ENCODE measurements around the gene ODAD4. TPM values are rescaled to one million over a fixed set of nuclear protein-coding genes. Genes with fewer than 3 reads are reported as not detected.

The ODAD4 gene
- total RNA-seq, 1 donor from 2014 or later = 0.70 TPM

GRCh38 chr17:41976142-41976768 lies 45.8 kb downstream of the ODAD4 start:
- DNase-seq (ENCODE audit: low spot score) = peak; percentile 68
- Mint-ChIP-seq H3K4me3 (ENCODE audit: unreplicated experiment) (no peak overlapping the region), H3K27me3 (ENCODE audit: low read depth) (no peaks in the 10 kb centered on the region), H3K9me3 (ENCODE audit: low read depth) (no peaks in the 10 kb centered on the region), H3K36me3 (ENCODE audit: low read depth) (peaks cover 26% of the 10 kb centered on the region), H3K27ac (ENCODE audit: unreplicated experiment) (peak overlapping the region; percentile 29), H3K4me1 (ENCODE audit: low read depth) (peaks cover 6% of the 10 kb centered on the region)
- no peak for TF ChIP-seq CTCF (IDR thresholded peaks at IDR 0.05)

GRCh38 chr17:41977991-41978390 lies 47.6 kb downstream of the ODAD4 start:
- peak; percentile 25 for DNase-seq (ENCODE audit: low spot score)
- Mint-ChIP-seq H3K4me3 (ENCODE audit: unreplicated experiment) (no peak overlapping the region), H3K36me3 (ENCODE audit: low read depth) (peaks cover 29% of the 10 kb centered on the region), H3K27ac (ENCODE audit: unreplicated experiment) (peak overlapping the region; percentile 54), H3K4me1 (ENCODE audit: low read depth) (no peaks in the 10 kb centered on the region), H3K9me3 (ENCODE audit: low read depth) (no peaks in the 10 kb centered on the region), H3K27me3 (ENCODE audit: low read depth) (no peaks in the 10 kb centered on the region)
- TF ChIP-seq CTCF (IDR thresholded peaks at IDR 0.05) = no peak

GRCh38 chr17:41982026-41982760 lies 51.8 kb downstream of the ODAD4 start:
- Mint-ChIP-seq H3K27me3 (ENCODE audit: low read depth) (no peaks in the 10 kb centered on the region), H3K4me1 (ENCODE audit: low read depth) (no peaks in the 10 kb centered on the region), H3K9me3 (ENCODE audit: low read depth) (no peaks in the 10 kb centered on the region), H3K27ac (ENCODE audit: unreplicated experiment) (no peak overlapping the region), H3K36me3 (ENCODE audit: low read depth) (peaks cover 32% of the 10 kb centered on the region), H3K4me3 (ENCODE audit: unreplicated experiment) (no peak overlapping the region)
- no peak for TF ChIP-seq CTCF (IDR thresholded peaks at IDR 0.05)
- no peak for DNase-seq (ENCODE audit: low spot score)

GRCh38 chr17:41984454-41984853 lies 54.0 kb downstream of the ODAD4 start:
- no peak for TF ChIP-seq CTCF (IDR thresholded peaks at IDR 0.05)
- Mint-ChIP-seq H3K27me3 (ENCODE audit: low read depth) (no peaks in the 10 kb centered on the region), H3K36me3 (ENCODE audit: low read depth) (peaks cover 32% of the 10 kb centered on the region), H3K9me3 (ENCODE audit: low read depth) (no peaks in the 10 kb centered on the region), H3K4me1 (ENCODE audit: low read depth) (no peaks in the 10 kb centered on the region), H3K4me3 (ENCODE audit: unreplicated experiment) (no peak overlapping the region), H3K27ac (ENCODE audit: unreplicated experiment) (no peak overlapping the region)
- DNase-seq (ENCODE audit: low spot score) = no peak

- Mint-ChIP-seq H3K4me1 (ENCODE audit: low read depth) (no peaks in the 10 kb centered on the region), H3K27ac (ENCODE audit: unreplicated experiment) (no peak overlapping the region), H3K36me3 (ENCODE audit: low read depth) (peaks cover 31% of the 10 kb centered on the region), H3K4me3 (ENCODE audit: unreplicated experiment) (no peak overlapping the region), H3K27me3 (ENCODE audit: low read depth) (no peaks in the 10 kb centered on the region), H3K9me3 (ENCODE audit: low read depth) (no peaks in the 10 kb centered on the region)
- no peak for TF ChIP-seq CTCF (IDR thresholded peaks at IDR 0.05)
- no peak for DNase-seq (ENCODE audit: low spot score)
Measured at GRCh38 chr17:41985919-41986318, 55.5 kb downstream of the ODAD4 start.
